H1 (cell line): ENCODE data around the gene NUP98.

Experiments used
- ASH2L ChIP-seq: fragments of 200-600, 300-600 bp; sonication (generic); IDR thresholded peaks from one replicate; pipeline ENCODE4 v1.7.1; 2017; ENCODE audit warnings: low read length
- BCL11A ChIP-seq, 2 experiments: IDR thresholded peaks; one replicate each; pipeline ENCODE4 v1.6.1; 2011; ENCODE audit warnings: low read depth in 2 of 2, low read length in 2 of 2, mild to moderate bottlenecking in 2 of 2
- CREB1 ChIP-seq: IDR thresholded peaks from 2 replicates; pipeline ENCODE4 v1.6.1; 2012; ENCODE audit warnings: inconsistent platforms
- EP300 ChIP-seq, 2 experiments: IDR thresholded peaks; 1 replicate in 1 of 2; 2 replicates in 1 of 2; pipeline ENCODE4 v1.6.1; 2011 to 2012; ENCODE audit warnings: low read depth in 2 of 2, low read length in 2 of 2, mild to moderate bottlenecking in 2 of 2, borderline replicate concordance in 1 of 2, inconsistent platforms in 1 of 2, moderate library complexity in 1 of 2
- EZH2 ChIP-seq: fragments of 200-600 bp; sonication (generic); IDR thresholded peaks from 2 replicates; pipeline ENCODE4 v1.7.1; 2012; ENCODE audit warnings: low read depth, mild to moderate bottlenecking, moderate library complexity, low read length, inconsistent platforms; ENCODE audit not compliant: severe bottlenecking
- JUN ChIP-seq: IDR thresholded peaks from 2 replicates; pipeline ENCODE4 v1.6.1; 2011; ENCODE audit warnings: low read depth, mild to moderate bottlenecking, improper control_type of control experiment, low read length
- MAX ChIP-seq: IDR thresholded peaks from 2 replicates; pipeline ENCODE4 v1.6.1; 2012; ENCODE audit warnings: inconsistent platforms
- POLR2A ChIP-seq, 2 experiments: IDR thresholded peaks; 1 replicate in 1 of 2; 2 replicates in 1 of 2; pipeline ENCODE4 v1.6.1; 2011; ENCODE audit warnings: low read depth in 2 of 2, low read length in 2 of 2, mild to moderate bottlenecking in 2 of 2; ENCODE audit errors: control extremely low read depth in 1 of 2
- POLR2AphosphoS5 ChIP-seq: IDR thresholded peaks from 2 replicates; pipeline ENCODE4 v1.6.1; 2011; ENCODE audit warnings: low read depth, low read length
- RFX5 ChIP-seq: IDR thresholded peaks from 2 replicates; pipeline ENCODE4 v1.6.1; 2011; ENCODE audit warnings: low read depth, low read length, improper control_type of control experiment, borderline replicate concordance
- SIN3A ChIP-seq, 2 experiments: IDR thresholded peaks in 1 of 2; conservative IDR thresholded peaks in 1 of 2; 2 replicates each; pipeline ENCODE4 v1.6.1; 2011 to 2012; ENCODE audit warnings: low read length in 2 of 2, improper control_type of control experiment in 1 of 2, low read depth in 1 of 2, mild to moderate bottlenecking in 1 of 2
- SRF ChIP-seq: IDR thresholded peaks from 2 replicates; pipeline ENCODE4 v1.6.1; 2011; ENCODE audit warnings: mild to moderate bottlenecking, low read depth, low read length, moderate library complexity
- USF2 ChIP-seq: IDR thresholded peaks from 2 replicates; pipeline ENCODE4 v1.6.1; 2011; ENCODE audit warnings: low read length, improper control_type of control experiment
- TF ChIP-seq, protein P1 (sequence below), 3 experiments: IDR thresholded peaks; 1 replicate in 2 of 3; 2 replicates in 1 of 3; pipeline versions ENCODE4 v1.5.1 to v1.6.1; 2011; ENCODE audit warnings: low read length in 3 of 3, mild to moderate bottlenecking in 3 of 3, inconsistent platforms in 2 of 3, low read depth in 1 of 3, moderate library complexity in 1 of 3; ENCODE audit not compliant: insufficient read depth in 1 of 3; ENCODE audit errors: control extremely low read depth in 1 of 3

- no peak for TF ChIP-seq USF2
- TF ChIP-seq RFX5: no peak
- TF ChIP-seq, protein P1, sequence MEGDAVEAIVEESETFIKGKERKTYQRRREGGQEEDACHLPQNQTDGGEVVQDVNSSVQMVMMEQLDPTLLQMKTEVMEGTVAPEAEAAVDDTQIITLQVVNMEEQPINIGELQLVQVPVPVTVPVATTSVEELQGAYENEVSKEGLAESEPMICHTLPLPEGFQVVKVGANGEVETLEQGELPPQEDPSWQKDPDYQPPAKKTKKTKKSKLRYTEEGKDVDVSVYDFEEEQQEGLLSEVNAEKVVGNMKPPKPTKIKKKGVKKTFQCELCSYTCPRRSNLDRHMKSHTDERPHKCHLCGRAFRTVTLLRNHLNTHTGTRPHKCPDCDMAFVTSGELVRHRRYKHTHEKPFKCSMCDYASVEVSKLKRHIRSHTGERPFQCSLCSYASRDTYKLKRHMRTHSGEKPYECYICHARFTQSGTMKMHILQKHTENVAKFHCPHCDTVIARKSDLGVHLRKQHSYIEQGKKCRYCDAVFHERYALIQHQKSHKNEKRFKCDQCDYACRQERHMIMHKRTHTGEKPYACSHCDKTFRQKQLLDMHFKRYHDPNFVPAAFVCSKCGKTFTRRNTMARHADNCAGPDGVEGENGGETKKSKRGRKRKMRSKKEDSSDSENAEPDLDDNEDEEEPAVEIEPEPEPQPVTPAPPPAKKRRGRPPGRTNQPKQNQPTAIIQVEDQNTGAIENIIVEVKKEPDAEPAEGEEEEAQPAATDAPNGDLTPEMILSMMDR (IDR thresholded peaks at IDR 0.05; ENCODE audit: control extremely low read depth in 1 of 3, insufficient read depth in 1 of 3, low read depth in 1 of 3, low read length in 3 of 3): no peak
- no peak for TF ChIP-seq SRF
- TF ChIP-seq EZH2: no peak
- no peak for TF ChIP-seq BCL11A (IDR thresholded peaks at IDR 0.05; ENCODE audit: low read depth in 2 of 2, low read length in 2 of 2)
- no peak for TF ChIP-seq EP300 (IDR thresholded peaks at IDR 0.05; ENCODE audit: borderline replicate concordance in 1 of 2, low read depth in 2 of 2, low read length in 2 of 2)
- no peak for TF ChIP-seq POLR2AphosphoS5
- TF ChIP-seq JUN: no peak
- TF ChIP-seq POLR2A (IDR thresholded peaks at IDR 0.05; ENCODE audit: control extremely low read depth in 1 of 2, low read depth in 2 of 2, low read length in 2 of 2): no peak
- TF ChIP-seq ASH2L: no peak
- TF ChIP-seq SIN3A (conservative IDR thresholded peaks at IDR 0.05 in 1 of 2, IDR thresholded peaks at IDR 0.05 in 1 of 2; ENCODE audit: low read depth in 1 of 2, low read length in 2 of 2): no peak
- no peak for TF ChIP-seq MAX
- TF ChIP-seq CREB1: no peak
These were observed 127.6 kb downstream of the NUP98 start for GRCh38 chr11:3669742-3670183.
